NCI-H2107 treated with DMSO at 0.1 percent for 48 hours (cell line): ENCODE data around the gene FRMD4B.

ENCODE experiments used
- DNase-seq: peaks from one replicate; lab custom pipeline; 2025; ENCODE audit not compliant: unreplicated experiment; lab: John Stamatoyannopoulos, UW

Gene FRMD4B

GRCh38 chr3:69210068-69210730 lies 175.7 kb downstream of the FRMD4B start:
- DNase-seq: no peak

GRCh38 chr3:69209413-69209812 lies 176.5 kb downstream of the FRMD4B start:
- DNase-seq: no peak

DNA sequence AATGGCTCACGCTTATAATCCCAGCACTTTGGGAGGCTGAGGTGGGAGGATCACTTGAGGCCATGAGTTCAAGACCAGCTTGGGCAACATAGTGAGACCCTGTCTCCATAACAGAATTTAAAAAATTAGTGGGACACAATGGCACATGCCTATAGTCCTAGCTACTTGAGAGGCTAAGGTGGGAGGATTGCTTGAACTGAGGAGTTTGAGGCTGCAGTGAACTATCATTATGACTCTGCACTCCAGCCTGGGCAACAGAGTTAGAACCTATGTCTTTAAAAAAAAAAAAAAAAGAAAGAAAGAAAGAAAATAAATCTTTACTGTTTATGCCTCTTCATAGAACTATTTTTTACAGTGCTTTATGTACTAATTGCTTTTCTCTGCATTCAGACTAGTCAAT lies 178.9 kb downstream of the FRMD4B start:
- no peak for DNase-seq

GRCh38 chr3:69205385-69205784 lies 180.5 kb downstream of the FRMD4B start:
- no peak for DNase-seq

- DNase-seq: no peak
Observed at GRCh38 chr3:69204315-69204957, 181.5 kb downstream of the FRMD4B start.

GRCh38 chr3:69203631-69204314 lies 182.1 kb downstream of the FRMD4B start:
- DNase-seq: no peak

DNA sequence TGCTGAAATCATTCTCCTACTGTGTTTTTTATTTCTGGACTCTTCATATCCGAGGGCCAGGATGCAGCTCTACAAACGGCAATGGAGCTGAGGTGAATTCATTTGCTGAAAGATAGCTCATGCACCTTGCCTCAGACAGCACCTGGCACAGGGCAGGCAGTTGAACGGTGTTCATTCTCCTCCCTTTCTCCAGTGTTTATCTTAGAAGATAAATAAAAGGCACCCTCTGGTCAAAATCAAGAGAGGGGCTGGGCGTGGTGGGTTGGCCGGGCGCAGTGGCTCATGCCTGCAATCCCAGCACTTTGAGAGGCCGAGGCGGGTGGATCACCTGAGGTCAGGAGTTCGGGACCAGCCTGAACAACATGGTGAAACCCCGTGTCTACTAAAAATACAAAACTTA lies 184.2 kb downstream of the FRMD4B start:
- DNase-seq: peak; percentile 4

- peak; percentile 61 for DNase-seq
Observed at GRCh38 chr3:69200384-69201068, 185.4 kb downstream of the FRMD4B start.

- DNase-seq: peak; percentile 18
Observed at GRCh38 chr3:69199942-69200341, 185.9 kb downstream of the FRMD4B start.

- no peak for DNase-seq
Observed at GRCh38 chr3:69197922-69198530, 187.9 kb downstream of the FRMD4B start.

DNA sequence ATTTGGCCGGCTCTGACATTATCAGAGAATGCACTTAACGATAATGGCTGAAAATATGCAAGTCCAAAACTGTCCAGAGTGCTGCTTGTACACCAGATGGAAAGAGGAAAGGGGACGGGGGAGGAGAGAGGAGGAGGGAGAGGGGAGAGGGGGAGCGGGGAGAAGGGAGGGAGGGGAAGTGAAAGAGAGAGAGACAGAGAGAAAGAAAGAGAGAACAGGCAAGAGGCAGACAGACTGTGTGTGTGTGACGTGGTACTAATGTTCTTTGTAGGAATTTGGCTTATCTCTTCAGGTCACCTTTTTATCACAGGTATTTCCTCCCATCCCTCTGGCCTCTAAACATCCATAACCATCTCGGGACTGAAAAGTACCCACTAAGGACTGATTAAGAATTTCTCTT lies 188.4 kb downstream of the FRMD4B start:
- no peak for DNase-seq

DNA sequence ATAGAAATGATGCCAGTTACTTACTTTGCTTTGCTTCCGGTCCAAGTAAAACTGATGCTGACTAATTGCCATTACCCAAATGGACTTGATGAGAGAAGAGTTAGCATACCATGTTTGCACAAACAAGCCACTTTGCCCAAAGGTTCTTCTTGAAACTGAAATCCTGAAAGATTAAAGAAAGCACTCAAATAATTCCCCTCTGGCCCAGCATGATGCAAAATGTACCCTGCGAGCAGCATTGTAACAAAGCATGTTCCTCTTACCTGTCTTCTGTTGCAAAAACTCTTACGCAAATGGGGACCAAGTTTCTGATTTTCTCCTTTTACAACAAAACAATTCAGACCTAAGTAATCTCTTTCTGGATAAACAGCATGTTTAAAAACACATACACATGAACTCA lies 189.0 kb downstream of the FRMD4B start:
- no peak for DNase-seq

DNA sequence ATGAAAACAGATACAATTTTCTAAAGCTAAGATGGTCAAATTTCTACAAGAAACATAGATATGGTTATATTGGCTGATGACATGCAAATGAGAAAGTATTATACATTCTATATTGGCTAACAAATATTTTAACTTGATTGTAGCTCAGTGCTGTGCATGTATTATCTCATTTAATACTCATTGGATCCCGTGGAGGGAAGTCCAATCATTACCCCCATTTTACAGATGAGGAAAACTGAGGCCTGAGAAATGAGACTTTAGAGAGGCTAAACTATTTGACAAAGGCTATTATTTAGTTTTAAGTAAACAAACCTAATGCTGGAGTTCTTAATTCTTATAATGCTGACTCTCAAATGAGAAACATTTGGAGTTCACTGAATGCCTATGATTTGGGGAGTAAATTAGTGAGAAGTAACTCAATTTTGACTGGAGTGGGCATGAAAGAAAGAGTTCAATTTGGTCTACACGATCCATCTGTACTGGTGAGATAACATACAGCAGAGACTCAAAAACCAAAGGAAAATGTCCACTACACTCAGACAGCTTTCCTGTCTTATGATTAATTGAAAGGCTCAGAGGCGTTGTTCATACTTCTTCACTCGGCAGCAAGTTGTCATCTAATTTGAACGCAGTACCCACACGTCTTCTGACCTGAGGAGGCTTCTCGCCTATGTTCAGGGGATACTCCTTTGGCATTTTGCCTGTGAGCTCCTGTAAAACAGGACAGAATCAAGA lies 191.3 kb downstream of the FRMD4B start:
- DNase-seq: no peak

DNA sequence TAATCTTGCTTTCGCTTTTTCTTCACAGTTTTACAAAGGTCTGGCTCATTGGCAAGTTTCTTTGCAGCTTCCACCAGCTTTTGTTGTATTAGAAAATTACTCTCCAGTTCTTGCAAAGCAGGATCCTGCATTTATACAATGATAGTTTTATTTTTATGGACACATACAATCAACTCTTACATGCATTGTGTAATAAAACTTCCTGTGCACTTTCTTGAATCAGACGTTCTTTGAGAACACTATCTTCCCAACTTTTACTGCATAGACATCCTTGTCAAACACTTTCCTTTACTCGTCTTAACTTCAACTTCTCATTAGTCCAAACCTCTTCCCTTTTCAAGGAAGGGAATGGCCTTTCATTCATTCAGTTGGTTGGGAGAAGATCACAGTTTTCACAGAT lies 192.1 kb downstream of the FRMD4B start:
- no peak for DNase-seq

GRCh38 chr3:69191516-69191915 lies 194.4 kb downstream of the FRMD4B start:
- DNase-seq: no peak

DNA sequence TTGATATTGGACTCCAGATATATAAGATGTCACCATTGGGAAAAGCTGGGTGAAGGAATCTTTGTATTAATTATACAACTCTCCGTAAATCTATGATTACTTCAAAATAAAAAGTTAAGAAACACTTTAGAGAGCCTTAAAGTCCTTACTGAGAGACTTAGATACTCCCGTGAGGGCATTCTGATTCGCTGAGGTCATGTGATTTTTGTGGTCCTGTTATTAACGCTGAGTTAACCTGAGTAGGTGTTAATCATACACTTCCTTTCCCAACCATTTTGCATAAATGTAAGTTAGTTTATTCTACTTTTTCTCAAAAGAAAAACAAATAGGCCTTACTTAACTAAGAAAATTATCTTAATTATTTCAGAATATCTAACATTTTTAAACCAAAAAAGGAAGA lies 196.4 kb downstream of the FRMD4B start:
- no peak for DNase-seq

DNA sequence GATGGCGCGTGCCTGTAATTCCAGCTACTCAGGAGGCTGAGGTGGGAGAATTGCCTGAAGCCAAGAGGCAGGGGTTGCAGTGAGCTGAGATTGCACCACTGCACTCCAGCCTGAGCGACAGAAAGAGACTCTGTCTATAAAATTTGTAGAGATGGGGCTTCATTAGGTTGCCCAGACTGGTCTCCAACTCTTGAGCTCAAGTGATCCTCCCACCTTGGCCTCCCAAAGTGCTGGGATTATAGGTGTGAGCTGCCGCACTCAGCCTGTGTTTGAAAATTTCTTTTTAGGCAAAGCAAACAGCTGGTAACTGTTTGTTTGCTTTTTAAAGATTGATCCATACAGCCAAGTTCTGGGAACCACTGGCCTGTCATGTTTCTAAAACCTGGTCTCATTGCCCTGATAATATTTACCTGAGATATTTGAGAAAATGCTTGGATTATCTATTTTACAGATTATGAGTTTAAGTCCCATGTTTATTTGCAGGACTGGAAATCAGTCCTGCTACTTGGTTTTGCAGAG lies 199.3 kb downstream of the FRMD4B start:
- DNase-seq: no peak

GRCh38 chr3:69182588-69183316 lies 203.1 kb downstream of the FRMD4B start:
- DNase-seq: no peak

GRCh38 chr3:69181592-69182211 lies 204.2 kb downstream of the FRMD4B start:
- no peak for DNase-seq
